GM21786 (cell line): ENCODE measurements around the gene MRPL51.
"Not testable (repeated sequence)": the region's sequence is repeated elsewhere in the genome, so short reads cannot be mapped to it uniquely, and the experiment has no call there.

Source experiments
- ATAC-seq: cut with Tn5 transposase; IDR thresholded peaks from one replicate; pipeline ENCODE4 v1.9.1; 2021; ENCODE audit not compliant: unreplicated experiment

Gene MRPL51

DNA sequence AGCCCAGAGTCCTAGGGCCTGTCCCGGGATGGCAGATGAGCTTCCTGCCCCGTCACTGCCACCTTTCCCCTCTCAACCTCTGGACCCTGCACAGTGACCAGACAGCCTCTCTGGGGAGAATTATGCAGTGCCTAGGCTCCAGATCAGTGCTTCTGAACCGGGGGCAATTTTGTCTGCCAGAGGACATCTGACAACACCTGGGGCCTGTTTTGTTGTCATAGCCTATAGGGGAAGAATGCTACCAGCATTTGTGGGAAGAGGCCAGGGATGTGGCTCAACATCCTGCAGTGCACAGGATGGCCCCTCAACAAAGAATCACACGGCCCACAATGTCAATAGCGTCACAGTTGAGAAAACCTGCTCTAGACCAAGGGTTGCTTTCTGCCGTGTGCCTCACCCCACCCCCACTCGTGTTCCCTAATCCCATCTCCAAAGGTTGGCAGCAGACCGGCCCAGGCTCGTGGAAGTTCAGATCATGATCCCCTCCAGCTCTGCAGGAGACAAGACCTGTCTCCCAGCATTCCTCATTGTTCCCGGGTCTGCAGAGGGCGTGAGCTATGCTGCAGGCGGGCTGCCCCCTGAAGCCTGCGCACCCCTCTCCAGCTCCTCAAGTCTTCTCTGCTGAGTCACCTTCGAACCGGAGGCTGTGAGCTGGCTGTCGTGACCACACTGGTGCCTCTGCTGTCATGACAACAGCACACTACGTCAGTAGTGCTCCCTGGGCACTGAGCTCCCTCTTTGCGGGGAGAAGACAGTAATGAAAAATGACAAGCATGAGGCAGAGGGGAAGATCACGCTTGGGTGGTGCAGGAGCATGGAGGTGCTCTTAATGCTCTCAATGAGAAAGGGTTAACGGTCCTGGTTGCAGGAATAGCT lies 39.2 kb upstream of the MRPL51 start:
- no peak for ATAC-seq

DNA sequence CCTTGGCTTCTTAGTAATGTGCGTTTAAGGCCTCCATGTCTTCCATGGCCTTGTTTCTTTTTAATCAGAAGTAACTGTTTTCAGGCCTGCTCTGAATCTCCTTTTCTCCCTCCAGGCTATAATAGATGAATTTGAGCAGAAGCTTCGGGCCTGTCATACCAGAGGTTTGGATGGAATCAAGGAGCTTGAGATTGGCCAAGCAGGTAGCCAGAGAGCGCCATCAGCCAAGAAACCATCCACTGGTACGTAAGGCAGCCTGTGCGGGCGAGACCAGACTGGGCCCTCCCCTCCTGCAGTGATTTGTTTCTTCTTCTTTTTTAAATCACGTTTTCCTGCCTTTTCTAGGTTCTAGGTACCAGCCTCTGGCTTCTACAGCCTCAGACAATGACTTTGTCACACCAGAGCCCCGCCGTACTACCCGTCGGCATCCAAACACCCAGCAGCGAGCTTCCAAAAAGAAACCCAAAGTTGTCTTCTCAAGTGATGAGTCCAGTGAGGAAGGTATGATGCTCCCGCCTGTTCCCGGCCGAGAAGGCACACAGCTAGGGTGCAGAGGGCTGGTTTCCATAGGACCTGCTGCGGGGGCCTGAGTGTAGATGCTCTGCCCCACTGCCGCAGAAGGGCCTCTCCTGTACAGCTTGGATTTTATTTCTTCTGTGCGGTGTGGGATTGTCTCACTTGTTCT lies 37.7 kb upstream of the MRPL51 start:
- no peak for ATAC-seq

DNA sequence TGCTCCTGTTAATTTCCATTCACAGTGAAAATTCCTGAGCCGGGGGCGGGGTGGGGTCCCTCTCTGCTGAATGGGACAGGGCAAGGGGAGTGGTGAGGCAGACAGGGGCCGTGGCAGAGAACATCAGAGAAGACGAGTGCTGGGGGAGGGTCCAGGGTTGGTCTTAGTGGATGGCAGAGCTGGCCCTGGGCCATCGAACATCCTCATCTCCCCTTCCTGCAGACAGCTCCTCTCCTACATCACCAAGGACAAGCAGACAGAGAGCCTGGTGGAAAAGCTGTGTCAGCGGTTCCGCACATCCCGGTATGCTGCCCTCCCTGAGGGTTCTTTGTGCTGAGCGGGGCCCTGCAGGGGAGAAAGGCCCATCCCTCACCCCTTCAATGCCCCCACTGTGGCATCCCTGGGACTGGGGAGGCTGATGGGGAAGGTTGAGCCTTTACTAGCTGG lies 36.3 kb upstream of the MRPL51 start:
- ATAC-seq = no peak

DNA sequence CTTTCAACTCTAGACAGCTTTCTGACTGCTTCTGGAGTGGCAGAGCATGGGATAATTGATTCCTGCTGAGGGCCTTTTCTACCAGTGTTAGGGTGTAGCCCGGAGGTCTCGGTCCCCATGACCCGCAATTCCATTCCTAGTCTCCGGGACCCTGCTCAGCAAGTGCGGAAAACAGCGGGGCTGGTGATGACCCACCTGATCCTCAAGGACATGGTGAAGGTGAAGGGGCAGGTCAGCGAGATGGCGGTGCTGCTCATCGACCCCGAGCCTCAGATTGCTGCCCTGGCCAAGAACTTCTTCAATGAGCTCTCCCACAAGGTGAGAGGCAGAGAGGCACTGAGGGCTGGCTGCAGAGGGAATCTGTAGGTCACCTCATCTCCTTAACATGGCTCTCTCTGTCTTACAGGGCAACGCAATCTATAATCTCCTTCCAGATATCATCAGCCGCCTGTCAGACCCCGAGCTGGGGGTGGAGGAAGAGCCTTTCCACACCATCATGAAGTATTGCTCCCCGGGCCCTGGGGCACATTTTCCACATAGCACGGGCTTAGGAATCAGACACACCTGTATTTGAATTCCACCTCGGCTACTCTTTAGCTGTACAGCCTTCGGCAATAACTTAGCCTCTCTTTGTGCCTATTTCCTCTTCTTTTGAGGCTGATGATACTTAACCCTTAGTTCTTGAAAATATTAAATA lies 35.6 kb upstream of the MRPL51 start:
- ATAC-seq = no peak

DNA sequence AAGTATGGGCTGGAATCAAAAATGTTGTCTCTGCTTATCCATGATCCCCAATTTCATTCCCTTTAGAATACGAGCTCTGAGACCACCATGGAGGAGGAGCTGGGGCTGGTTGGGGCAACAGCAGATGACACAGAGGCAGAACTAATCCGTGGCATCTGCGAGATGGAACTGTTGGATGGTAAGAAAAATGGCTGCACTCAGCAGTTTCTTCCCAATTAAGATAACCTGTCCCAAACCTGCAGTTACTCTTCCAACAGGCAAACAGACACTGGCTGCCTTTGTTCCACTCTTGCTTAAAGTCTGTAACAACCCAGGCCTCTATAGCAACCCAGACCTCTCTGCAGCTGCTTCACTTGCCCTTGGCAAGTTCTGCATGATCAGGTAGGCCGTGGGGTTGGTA lies 34.6 kb upstream of the MRPL51 start:
- ATAC-seq = no peak

DNA sequence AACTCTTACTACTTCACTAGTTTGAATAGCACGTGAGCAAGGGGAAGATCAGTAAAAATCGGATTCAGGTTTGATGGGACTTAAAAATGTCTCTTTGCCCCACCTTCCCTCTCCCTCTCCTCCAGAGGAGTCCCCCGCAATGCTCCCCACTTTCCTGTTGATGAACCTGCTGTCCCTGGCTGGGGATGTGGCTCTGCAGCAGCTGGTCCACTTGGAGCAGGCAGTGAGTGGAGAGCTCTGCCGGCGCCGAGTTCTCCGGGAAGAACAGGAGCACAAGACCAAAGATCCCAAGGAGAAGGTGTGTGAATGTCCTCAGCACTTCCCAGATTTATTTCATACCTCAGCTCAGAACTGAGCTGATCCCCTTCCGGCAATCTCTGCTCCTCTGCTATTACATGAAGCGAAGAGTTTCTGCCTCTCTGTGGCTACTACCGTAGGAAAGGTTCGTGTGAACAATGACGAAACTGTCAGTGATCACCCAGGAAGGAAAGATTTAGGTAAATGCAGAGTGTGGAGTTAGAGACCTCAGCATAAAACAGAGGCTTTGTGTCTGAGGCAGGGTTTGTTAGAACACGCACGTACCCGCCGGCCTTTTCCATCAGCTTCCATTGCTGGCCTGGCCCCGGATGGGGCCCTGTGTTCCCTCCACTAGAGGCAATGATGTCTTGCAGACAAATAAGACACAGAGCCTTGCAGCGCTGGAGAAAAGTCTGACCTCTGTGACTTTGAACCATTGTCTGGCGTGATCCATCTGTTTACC lies 33.9 kb upstream of the MRPL51 start:
- no peak for ATAC-seq

DNA sequence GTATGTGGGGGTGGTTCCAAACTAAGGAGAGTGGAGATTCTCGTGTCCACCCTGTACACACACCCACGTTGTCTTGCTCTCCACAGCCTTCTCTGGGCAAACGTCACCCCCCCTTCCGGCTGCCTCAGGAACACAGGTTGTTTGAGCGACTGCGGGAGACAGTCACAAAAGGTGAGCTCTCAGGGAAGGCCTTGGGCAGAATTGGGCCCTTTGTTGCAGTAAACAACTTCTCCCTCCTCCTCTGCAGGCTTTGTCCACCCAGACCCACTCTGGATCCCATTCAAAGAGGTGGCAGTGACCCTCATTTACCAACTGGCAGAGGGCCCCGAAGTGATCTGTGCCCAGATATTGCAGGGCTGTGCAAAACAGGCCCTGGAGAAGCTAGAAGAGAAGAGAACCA lies 33.1 kb upstream of the MRPL51 start:
- ATAC-seq = no peak

DNA sequence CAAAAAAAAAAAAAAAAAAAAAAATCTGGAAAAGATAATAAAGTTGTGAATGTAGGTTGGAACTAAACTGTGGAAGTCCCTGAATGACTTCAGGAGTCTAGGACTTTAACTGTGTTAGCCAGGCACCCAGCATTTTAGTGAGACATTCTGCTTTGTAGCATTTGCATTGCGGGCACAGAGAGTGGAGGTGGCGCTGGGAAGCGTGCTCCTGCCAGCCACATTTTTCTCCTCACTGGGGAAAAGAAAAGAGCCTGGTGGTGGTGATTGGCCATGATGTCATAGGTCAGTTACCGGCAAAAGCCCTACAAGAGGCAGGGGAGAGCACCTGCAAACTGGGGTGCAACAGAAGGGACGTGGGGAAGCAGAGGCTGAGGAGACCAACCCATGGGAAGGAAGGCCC lies 31.6 kb upstream of the MRPL51 start:
- no peak for ATAC-seq

DNA sequence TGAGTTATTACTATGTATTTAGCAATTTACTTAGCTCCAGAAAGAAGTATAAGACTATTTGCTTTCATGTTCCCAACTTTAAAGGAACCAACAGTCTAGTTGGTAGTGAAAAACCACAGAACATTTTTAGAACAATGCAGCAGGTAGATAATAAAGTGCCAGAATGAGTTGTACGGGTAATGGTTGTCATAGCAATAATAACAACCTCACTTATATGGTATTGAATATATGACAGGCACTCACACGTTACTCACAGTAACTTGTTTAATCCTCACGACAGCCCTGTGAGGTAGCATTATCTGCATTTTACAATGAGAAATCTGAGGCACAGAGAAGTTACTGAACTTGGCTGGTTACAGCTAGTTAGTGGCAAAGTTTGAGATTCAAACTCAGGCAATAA lies 30.6 kb upstream of the MRPL51 start:
- no peak for ATAC-seq

DNA sequence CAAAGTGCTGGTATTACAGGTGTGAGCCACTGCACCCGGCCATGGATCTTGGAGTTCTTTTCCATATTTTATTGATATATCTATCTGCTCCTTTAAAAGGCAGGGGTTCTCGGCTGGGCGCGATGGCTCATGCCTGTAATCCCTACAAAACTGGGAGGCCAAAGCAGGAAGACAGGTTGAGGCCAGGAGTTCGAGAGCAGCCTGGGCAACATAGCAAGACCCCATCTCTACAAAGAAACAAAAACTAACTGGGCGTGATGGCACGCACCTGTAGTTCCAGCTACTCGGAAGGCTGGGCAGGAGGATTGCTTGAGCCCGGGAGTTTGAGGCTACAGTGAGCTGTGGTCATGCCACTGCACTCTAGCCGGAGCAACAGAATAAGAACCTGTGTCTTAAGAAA lies 29.1 kb upstream of the MRPL51 start:
- no peak for ATAC-seq

DNA sequence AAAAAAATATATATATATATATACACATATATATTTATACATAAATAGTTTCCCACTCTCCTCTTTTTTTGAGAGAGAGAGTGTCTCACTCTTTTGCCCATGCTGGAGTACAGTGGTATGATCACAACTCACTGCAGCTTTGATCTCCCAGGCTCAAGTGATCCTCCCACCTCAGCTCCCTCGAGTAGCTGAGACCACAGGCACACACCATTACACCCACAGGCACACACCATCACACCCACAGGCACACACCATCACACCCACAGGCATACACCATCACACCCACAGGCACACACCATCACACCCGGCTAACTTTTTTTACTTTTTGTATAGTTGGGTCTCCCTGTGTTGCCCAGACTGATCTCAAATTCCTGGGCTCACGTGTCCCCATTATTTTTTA lies 27.1 kb upstream of the MRPL51 start:
- ATAC-seq = no peak

DNA sequence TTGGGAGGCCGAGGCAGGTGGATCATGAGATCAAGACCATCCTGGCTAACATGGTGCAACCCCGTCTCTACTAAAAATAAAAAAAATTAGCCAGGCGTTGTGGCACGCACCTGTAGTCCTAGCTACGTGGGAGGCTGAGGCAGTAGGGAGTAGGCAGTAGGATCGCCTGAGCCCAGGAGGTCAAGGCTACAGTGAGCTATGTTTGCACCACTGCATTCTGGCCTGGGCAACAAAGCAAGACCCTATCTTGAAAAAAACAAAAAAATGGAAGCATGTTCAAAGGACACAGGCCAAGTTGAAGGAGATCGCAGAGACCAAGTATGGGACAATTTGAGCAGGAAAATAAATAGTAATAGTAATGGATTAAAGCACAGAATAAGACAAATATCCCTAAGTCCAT lies 15.0 kb upstream of the MRPL51 start:
- ATAC-seq = no peak

DNA sequence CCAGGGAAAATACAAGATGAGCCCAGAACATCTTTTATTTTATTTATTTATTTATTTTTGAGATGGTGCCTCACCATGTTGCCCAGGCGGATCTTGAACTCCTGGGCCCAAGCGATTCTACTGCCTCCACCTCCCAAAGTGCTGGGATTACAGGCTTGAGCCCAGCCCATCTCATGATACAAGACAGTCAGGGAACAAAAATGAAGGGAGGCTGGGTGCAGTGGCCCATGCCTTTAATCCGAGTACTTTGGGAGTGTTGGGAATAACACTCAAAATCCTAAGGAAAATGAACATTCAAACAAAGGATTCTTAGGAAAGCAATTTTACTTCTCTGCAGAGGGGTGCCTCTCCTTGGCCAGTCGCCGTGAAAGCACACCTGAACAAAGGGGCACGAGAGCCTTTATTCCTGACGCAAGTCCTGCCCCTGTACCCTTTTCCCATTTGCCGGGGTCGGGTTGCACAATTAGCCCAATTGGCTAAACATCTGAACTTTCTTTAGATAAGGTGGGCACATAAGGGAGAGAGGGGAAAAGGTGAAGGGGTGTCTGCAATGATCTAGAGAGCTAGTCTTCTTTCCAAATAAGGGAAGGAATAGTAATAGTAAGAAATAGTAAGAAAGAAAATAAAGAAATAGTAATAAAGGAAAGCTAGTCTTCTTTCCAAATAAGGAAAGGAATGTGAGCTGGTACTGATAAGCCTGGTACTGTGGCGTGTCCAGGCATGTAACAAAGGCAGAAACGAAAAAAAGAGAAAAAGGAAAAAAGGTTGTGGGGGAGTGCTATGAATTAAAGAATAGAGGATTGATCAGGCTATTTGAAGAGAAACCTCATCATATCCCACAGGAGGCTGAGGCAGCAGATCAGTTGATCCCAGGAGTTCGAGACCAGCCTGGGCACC lies 14.3 kb upstream of the MRPL51 start:
- no peak for ATAC-seq

DNA sequence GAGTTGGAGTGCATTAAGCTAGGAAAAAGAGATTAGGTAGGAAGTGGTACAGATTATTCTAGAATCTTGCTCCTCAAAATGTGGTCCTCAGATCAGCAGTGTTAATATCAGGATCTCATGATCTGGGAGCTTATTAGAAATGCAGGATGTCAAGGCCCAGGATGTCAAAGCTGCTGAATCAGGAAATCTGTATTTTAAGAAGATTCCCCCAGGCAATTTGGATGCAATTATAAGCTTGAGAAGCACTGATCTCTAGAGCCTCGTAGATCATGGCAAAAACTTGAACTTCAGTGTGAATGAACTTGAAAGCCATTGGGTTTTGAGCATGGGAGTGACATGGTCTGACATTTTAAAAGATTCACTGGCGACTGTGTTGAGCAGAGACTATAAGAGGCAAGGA lies 7.4 kb upstream of the MRPL51 start:
- no peak for ATAC-seq

DNA sequence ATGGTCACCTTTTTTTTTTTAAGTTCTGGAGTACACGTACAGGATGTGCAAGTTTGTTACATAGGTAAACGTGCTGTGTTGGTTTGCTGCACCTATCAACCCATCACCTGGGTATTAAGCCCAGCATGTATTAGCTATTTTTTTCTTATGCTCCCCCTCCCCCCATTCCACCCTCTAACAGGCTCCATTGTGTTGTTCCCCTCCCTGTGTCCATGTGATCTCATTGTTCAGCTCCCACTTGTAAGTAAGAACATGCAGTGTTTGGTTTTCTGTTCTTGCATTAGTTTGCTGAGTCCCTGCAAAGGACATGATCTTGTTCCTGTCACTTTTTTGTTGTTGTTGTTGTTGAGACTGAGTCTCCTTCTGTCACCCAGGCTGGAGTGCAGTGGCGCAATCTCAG lies 4.2 kb upstream of the MRPL51 start:
- not testable (repeated sequence) for ATAC-seq

DNA sequence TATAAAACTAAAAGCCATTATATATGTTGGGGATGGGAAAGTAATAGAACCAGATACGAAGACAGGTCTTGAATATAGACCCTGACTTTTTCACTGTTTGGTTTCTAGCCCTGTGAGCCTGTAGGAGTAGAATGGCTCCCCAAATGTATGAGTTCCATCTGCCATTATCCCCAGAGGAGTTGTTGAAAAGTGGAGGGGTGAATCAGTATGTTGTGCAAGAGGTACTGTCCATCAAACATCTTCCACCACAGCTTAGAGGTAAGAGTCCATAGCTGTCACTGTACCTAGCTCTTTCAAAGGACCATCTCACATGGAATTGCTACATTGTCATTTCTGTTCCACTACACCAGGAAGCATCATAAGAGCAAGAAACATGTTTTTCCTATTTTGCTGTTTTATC lies 1.9 kb upstream of the MRPL51 start:
- no peak for ATAC-seq

DNA sequence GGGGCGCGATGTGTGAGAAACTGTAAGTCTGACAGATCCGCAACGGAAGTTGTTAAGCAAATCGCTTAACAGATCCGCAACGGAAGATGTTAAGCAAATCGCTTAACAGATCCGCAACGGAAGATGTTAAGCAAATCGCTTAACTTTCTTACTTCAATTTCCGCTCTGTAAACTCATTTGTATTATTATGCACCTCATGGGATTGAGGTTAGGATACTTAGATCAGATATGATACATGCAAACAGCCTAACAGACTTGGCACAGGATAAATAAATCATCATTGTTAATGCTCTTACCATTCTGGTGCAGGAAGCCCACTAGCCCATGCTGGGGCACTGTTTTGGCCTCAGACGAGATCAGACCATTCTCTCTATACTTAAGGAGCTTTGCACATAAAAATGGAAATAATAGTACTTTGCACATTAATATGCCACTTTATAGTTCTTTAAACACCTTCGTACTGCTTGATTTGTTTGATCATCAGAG lies 1.2 kb upstream of the MRPL51 start:
- ATAC-seq = no peak

DNA sequence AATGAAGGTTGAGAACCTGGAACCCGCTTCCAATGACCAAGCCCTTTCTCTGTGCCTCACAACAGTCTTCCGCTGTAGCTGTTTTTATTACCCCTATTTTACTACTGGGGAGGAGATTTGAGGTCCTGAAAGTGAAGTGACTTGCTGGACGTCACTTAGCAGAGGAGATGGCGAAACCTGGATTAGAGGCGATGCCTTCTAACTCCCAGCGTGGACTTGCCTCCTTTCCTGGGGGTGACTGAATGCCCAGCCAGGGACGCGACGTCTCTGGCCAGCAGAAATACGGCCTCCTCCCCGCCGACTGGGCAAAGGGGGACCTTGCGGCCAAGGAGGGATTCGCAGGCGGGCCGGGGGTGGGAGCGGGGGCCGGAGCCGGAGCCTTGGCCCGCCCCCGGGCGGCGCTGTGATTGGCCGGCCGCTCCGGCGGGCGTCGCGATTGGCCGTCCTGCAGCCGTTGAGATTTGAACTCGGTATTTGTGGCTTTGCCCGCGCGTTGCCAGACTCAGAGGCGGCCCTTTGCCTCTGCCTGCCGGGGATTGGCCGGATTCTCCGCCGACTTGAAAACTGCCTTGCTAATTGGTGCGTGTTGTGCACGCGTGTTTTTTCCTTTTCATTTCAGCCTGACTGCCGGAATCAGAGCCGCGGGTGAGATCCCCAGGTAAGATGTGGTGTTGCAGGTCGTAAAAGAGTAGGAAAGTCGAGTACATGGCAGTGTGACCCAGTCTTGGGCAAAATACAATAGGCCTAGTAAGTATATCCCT lies 615 bp upstream of the MRPL51 start, which contains the start of gene NCAPD2:
Gene NCAPD2, plus strand, starts transcription at position 606 of the 761 bp plus-strand sequence. CDS start 997 bp downstream, outside the sequence.
- peak; percentile 91 for ATAC-seq

DNA sequence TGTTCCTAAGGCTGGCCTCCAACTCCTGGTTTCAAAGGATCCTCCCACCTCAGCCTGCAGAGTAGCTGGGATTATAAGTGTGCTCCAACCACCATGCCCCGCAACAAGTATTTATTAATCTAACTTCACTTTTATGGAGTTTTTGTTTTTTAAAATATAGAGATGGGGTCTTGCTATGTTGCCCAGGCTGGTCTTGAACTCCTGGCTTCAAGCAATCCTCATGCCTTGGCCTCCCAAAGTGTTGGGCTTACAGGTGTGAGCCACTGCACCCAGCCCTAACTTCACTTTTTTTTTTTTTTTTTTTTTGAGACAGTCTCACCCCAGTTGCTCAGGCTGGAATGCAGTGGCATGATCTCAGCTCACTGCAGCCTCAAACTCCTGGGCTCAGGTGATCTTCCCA lies 2.4 kb downstream of the MRPL51 start:
- not testable (repeated sequence) for ATAC-seq
